ENCODE results near the gene KRTAP15-1.

GRCh38 chr21:30430170-30430655 lies 9.9 kb upstream of the KRTAP15-1 start, which contains the start of gene KRTAP13-4:
- TF ChIP-seq EZH2 (IDR thresholded peaks at IDR 0.05) (no peak), POLR2AphosphoS5 (IDR thresholded peaks at IDR 0.05; ENCODE audit: borderline replicate concordance, low read depth, low read length) (no peak), FOXP2 (optimal IDR thresholded peaks at IDR 0.05; ENCODE audit: control extremely low read depth, extremely low read length, insufficient read depth) (no peak)
